GM10248 (cell line): ENCODE data around the gene BCAR3.

Experiments used
- CTCF ChIA-PET: fragments of 300-600 bp; sonication (Branson Sonifier 250); formaldehyde crosslinking; extraction: SDS; loops from one replicate; lab custom pipeline; 2021; ENCODE audit warnings: antibody characterized with exemption; lab: Yijun Ruan, JAX
- POLR2A ChIA-PET: fragments of 350-650 bp; sonication (Branson Sonifier 250); formaldehyde crosslinking; extraction: SDS; loops from one replicate; lab custom pipeline; 2020; ENCODE audit warnings: antibody characterized with exemption; lab: Yijun Ruan, JAX
- DNase-seq: peaks from one replicate; pipeline ENCODE4 v3.0.0; 2012; ENCODE audit errors: extremely low spot score
- TF ChIP-seq, protein P1 (sequence below): IDR thresholded peaks from 2 replicates; pipeline ENCODE4 v1.5.1; 2012; ENCODE audit warnings: mild to moderate bottlenecking, low read depth; ENCODE audit errors: extremely low read depth, missing control alignments, control extremely low read depth

The BCAR3 gene

DNA sequence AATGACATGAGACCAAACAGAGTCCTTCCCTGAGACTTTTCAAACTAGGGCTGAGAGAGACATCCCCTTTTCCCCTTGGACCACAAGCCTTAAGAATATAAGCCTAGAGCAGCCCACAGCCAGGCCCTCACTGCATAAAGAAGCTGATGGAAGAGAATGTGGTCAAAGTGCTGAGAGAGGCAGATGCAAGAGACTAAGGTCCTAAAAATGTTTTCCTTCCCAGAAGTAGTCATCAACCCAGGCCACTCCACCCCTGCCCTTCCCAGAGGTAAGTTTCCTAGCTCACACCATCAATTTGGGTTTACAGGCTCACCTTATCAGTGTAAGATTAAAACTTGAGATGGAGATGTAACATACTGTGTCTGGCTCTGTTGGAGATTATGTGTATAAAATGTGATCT, 58.2 kb downstream of the BCAR3 start:
- DNase-seq, result no peak
- CTCF ChIA-PET, result interaction anchor here (1.9 to 22.2 kb wide), 3 partner anchors 12 to 221 kb away, joined by 5 to 628 read pairs (median 12); no protein-coding TSS in a partner anchor
- POLR2A ChIA-PET, result no interaction called here
- TF ChIP-seq, protein P1, sequence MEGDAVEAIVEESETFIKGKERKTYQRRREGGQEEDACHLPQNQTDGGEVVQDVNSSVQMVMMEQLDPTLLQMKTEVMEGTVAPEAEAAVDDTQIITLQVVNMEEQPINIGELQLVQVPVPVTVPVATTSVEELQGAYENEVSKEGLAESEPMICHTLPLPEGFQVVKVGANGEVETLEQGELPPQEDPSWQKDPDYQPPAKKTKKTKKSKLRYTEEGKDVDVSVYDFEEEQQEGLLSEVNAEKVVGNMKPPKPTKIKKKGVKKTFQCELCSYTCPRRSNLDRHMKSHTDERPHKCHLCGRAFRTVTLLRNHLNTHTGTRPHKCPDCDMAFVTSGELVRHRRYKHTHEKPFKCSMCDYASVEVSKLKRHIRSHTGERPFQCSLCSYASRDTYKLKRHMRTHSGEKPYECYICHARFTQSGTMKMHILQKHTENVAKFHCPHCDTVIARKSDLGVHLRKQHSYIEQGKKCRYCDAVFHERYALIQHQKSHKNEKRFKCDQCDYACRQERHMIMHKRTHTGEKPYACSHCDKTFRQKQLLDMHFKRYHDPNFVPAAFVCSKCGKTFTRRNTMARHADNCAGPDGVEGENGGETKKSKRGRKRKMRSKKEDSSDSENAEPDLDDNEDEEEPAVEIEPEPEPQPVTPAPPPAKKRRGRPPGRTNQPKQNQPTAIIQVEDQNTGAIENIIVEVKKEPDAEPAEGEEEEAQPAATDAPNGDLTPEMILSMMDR, result no peak

DNA sequence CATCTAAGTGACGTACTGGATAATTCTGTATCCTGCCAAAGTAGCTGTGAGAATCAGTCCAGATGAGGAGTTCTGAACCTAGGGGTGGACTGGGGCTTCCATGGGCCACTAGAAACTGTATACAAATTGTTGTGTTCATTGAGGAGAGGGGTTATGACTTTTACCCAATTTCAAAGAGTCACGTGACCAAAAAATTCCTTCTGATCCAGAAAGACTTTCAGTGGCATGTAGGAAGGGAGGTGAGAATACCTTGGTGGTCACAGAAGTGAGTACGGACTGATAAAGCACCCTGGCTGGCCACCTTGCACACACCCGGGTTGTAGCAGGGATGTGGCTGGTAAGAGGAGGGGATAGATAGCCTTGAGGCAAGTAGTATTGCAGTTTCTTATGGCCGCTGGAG, 60.4 kb downstream of the BCAR3 start:
- TF ChIP-seq, protein P1, result no peak
- DNase-seq, result no peak
- CTCF ChIA-PET, result interaction anchor here (1.2 to 22.2 kb wide), 4 partner anchors 9 to 223 kb away, joined by 3 to 628 read pairs (median 62); no protein-coding TSS in a partner anchor
- POLR2A ChIA-PET, result no interaction called here

DNA sequence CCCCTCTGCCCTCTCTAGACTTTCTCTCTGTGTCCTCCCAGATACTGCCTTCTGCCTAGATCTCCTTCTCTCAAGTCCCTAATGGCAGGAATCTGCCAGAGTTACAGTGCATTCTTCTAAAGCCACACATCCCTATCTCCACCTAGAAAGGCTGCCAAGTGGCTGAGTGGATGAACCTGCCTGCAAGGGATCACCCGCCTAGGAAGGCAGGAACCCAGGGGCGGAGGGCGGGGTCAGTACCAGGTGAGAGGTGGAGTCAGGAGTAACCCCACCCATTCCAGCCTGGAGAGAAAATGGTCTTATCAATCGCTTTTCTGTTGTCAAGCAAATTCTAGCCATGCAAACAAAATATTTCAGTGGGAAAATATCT, 60.8 kb downstream of the BCAR3 start:
- ChIA-PET POLR2A (no interaction called here), CTCF (interaction anchor here (0.6 to 22.2 kb wide), 9 partner anchors 10 to 223 kb away, joined by 3 to 628 read pairs (median 4); no protein-coding TSS in a partner anchor)
- TF ChIP-seq, protein P1, result no peak
- DNase-seq, result no peak

DNA sequence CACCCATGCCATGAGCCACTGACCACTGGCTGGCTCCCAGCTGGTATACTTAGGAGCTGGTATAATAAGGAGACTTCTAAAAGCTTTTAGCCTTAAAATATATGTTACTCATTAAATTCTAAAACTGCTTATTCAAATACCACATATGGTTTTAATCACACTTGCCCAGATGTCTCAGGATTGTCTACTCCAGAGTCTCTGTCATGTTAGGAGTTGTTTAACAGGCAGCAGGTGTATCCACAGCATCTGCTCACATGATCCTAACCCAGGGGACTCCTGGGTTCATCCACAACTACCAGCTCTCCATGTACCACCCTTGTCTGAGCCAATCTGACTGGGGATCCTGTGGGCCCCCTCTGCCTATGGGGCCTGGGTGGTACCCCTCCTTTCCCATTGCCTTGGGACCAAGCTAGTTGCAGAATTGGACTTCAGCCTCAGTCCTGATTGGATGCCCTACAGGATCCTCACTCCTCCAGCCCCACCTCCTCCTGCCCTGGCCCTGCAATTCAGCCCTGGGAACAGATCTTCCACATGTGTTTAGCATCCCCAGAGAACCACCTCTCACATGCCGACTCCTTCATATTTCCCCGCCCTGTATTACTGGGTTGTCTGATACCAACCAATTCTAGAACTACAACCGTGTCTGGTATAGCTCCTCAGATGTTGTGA, 61.3 kb downstream of the BCAR3 start:
- CTCF ChIA-PET, result interaction anchor here (0.6 to 22.2 kb wide), 13 partner anchors 10 to 224 kb away, joined by 3 to 628 read pairs (median 4); no protein-coding TSS in a partner anchor
- no peak for DNase-seq
- TF ChIP-seq, protein P1, result no peak
- POLR2A ChIA-PET, result no interaction called here

DNA sequence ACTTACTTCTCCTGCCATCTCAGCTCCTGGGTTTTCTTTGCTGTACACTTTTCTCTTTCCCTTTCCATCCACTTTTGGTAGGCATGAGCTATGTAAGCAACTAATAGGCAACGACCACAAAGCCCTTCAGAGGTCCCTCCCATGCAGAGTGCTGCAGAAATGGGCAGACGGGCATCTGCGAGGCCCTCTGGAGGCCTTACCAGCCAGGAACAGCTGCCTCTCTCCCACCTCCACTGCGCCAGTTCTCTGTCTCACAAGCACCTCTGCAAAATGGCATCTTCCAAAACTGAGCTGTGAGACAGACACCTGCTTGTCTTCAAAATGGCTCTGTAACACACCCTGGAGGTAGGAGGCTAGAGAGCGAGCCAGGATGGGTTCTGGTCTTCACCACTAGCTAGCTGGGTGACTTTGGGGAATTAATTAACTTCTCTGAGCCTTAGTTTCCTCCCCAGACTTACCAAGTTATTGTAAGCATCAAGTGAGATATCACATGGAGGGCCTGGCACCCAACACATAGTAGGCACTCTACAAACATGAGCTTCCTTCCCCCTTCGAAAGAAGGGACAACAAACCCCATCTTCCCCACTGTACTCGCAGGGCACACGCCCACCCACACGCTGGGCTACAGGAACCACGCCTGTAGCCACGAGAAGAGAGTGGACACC, 62.0 kb downstream of the BCAR3 start:
- TF ChIP-seq, protein P1, result no peak
- ChIA-PET POLR2A (interaction anchor here (0.9 kb wide), 1 partner anchor 227 kb away, joined by 3 read pairs; no protein-coding TSS in a partner anchor), CTCF (interaction anchor here (0.9 to 22.2 kb wide), 12 partner anchors 11 to 232 kb away, joined by 3 to 628 read pairs (median 4); no protein-coding TSS in a partner anchor)
- no peak for DNase-seq

DNA sequence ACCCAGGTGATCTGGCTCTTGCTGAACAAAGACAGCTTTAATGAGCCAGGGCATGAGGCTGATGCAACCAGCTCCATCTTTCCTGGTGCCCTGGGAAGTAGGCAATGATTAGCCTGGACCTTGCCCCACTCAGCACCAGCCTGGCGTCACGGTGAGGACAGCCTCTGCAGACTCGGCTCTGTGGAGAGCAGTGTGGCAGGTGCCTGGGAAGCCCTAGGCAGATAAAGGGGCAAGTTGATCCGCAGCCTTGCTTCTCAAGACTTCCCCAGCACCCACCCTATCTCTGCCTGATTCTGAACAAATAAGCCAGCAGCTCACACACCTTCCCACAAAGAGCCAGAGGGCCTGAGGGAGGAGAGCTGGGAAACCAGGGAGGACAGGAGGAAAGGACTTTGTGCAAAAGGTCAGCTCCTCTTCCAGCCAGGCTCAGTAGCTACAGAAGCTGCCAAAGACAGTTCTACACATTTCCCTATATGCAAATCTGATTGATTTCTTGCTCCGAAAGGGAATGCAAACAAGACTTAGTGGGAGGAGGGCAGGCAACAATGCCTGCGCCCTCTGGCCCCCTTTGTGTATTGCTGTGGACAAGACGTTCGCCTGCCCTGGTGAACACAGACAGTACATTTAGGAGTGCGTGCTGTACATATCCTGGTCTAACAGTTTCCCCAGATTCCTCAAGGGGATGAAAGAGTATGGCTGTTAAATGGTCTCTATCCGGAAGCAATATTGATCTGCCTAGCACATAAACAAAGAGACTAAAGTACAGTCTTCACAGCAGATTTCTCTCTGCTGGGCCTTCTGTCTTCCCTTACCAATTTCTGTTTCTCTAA, 63.8 kb downstream of the BCAR3 start:
- ChIA-PET CTCF (interaction anchor here (1.0 to 10.3 kb wide), 8 partner anchors 10 to 408 kb away, joined by 3 to 116 read pairs (median 4); no protein-coding TSS in a partner anchor), POLR2A (no interaction called here)
- TF ChIP-seq, protein P1, result no peak
- no peak for DNase-seq
